Stomach (tissue), 9 donors: Measurements from ENCODE around the gene CTAGE1. TPM values are rescaled to one million over a fixed set of nuclear protein-coding genes. Genes with fewer than 3 reads are reported as not detected.

Source experiments
- DNase-seq, 2 donors: peaks; one replicate each; pipeline versions ENCODE4 v3.0.0 to v3.0.0-alpha.2; 2013 to 2019
- H3K27ac ChIP-seq, 5 donors: fragments of 200-600 bp in 4 of 5; sonication (generic) in 4 of 5; one replicate each; pipeline ENCODE4 v1.5.1; 2013 to 2019; ENCODE audit warnings: mild to moderate bottlenecking in 1 of 5, moderate library complexity in 1 of 5
- H3K27me3 ChIP-seq, 3 donors: fragments of 200-600 bp; sonication (generic); one replicate each; pipeline ENCODE4 v1.5.1; 2017 to 2019; ENCODE audit warnings: mixed run types in 1 of 3
- H3K36me3 ChIP-seq, 4 donors: fragments of 200-600 bp; sonication (generic); 1 replicate in 3 of 4; 2 replicates in 1 of 4; pipeline ENCODE4 v1.5.1; 2016 to 2019
- H3K4me1 ChIP-seq, 4 donors: fragments of 200-600 bp; sonication (generic); one replicate each; pipeline ENCODE4 v1.5.1; 2016 to 2019
- H3K4me3 ChIP-seq, 4 donors: fragments of 200-600 bp; sonication (generic) in 3 of 4; one replicate each; pipeline ENCODE4 v1.5.1; 2016 to 2019; ENCODE audit warnings: mild to moderate bottlenecking in 1 of 4
- H3K9me3 ChIP-seq, 4 donors: fragments of 200-600 bp; sonication (generic); one replicate each; pipeline ENCODE4 v1.5.1; 2016 to 2019
- CTCF ChIP-seq, 7 experiments: fragments of 450-650 bp in 4 of 7; fragments of 200-600 bp in 3 of 7; sonication (generic) in 3 of 7; IDR thresholded peaks; one replicate each; pipeline ENCODE4 v1.5.1; 2016 to 2019; ENCODE audit warnings: antibody characterized with exemption in 7 of 7, control low read depth in 2 of 7, mild to moderate bottlenecking in 1 of 7
- EP300 ChIP-seq: sonication (generic); formaldehyde crosslinking; IDR thresholded peaks from one replicate; pipeline ENCODE4 v1.6.1; 2017; ENCODE audit warnings: antibody characterized with exemption
- POLR2A ChIP-seq, 4 donors: fragments of 450-650 bp; IDR thresholded peaks; one replicate each; pipeline ENCODE4 v1.6.1; 2016; ENCODE audit warnings: antibody characterized with exemption in 4 of 4, control low read depth in 2 of 4, mild to moderate bottlenecking in 1 of 4, moderate library complexity in 1 of 4
- POLR2AphosphoS5 ChIP-seq, 3 donors: sonication (generic); formaldehyde crosslinking; IDR thresholded peaks; one replicate each; pipeline ENCODE4 v1.6.1; 2016; ENCODE audit warnings: antibody characterized with exemption in 3 of 3
- WGBS, 5 donors: extraction: QIAGEN DNeasy Blood & Tissue Kit in 3 of 5; methylation state at CpG; one replicate each; pipeline versions ENCODE4 v1.1.5 to v1.1.7; 2013 to 2018; 5-methylcytosine and 5-hydroxymethylcytosine counted together
- intact Hi-C: fragments of 100-400 bp; cut with DNase I; formaldehyde crosslinking; loops from one replicate; pipeline ENCODE4 v1.15.1; 2023; ENCODE audit warnings: low total_unique reads
- polyA plus RNA-seq, 3 donors: library from polyadenylated mRNA; stranded (reverse); fragments of 200-250 nt; gene quantifications; one replicate each; pipeline ENCODE4 v1.2.3, GENCODE V29; 2013
- total RNA-seq, 5 donors: library from RNA; depleted of rRNA; stranded (reverse); fragments of >200 nt; gene quantifications; one replicate each; pipeline versions ENCODE4 v1.1.0 to v1.2.3, GENCODE V29; 2014 to 2016
- donor health status: healthy with polysubstance abuse.
- donor health status: Bipolar disorder and iron deficiency.
- donor health status: healthy.

The CTAGE1 gene
- total and polyA plus RNA-seq, 8 donors: not detected

- no peak overlapping the region for H3K27ac ChIP-seq
- intact Hi-C loops: no loop called here
- H3K4me1 ChIP-seq: peaks cover 0 to 9% (median 0%) of the 10 kb centered on the region in 4 donors
- no peak for DNase-seq
- no peaks in the 10 kb centered on the region for H3K9me3 ChIP-seq
- no peaks in the 10 kb centered on the region for H3K36me3 ChIP-seq
- TF ChIP-seq POLR2A (IDR thresholded peaks at IDR 0.05): no peak
- TF ChIP-seq CTCF (IDR thresholded peaks at IDR 0.05): no peak
- TF ChIP-seq EP300: no peak
- TF ChIP-seq POLR2AphosphoS5 (IDR thresholded peaks at IDR 0.05): no peak
- H3K4me3 ChIP-seq: no peak overlapping the region
- H3K27me3 ChIP-seq: no peaks in the 10 kb centered on the region
Observed at GRCh38 chr18:22441638-22442037, 23.9 kb upstream of the CTAGE1 start.

- DNase-seq: no peak
- intact Hi-C loops: no loop called here
Observed at GRCh38 chr18:22439447-22439846, 21.7 kb upstream of the CTAGE1 start.

GRCh38 chr18:22436136-22436535, 18.4 kb upstream of the CTAGE1 start:
- Histone ChIP-seq H3K9me3 (no peaks in the 10 kb centered on the region), H3K27me3 (no peaks in the 10 kb centered on the region), H3K36me3 (no peaks in the 10 kb centered on the region), H3K4me1 (peaks cover 3 to 15% (median 9%) of the 10 kb centered on the region in 4 donors), H3K27ac (no peak overlapping the region), H3K4me3 (no peak overlapping the region)
- intact Hi-C loops: no loop called here
- 33 to 61% (median 55%) methylated on average over 4 of the region's 4 CpGs for WGBS, 5 donors
- no peak for DNase-seq
- TF ChIP-seq EP300 (no peak), POLR2A (IDR thresholded peaks at IDR 0.05) (no peak), POLR2AphosphoS5 (IDR thresholded peaks at IDR 0.05) (no peak), CTCF (IDR thresholded peaks at IDR 0.05) (no peak)

More at GRCh38 chr18:22439447-22439846, 21.7 kb upstream of the CTAGE1 start:
- H3K4me1 ChIP-seq: peaks cover 0 to 9% (median 0%) of the 10 kb centered on the region in 4 donors
- no peak overlapping the region for H3K27ac ChIP-seq
- no peak overlapping the region for H3K4me3 ChIP-seq
- H3K36me3 ChIP-seq: no peaks in the 10 kb centered on the region
- TF ChIP-seq POLR2A (IDR thresholded peaks at IDR 0.05): no peak
- no peak for TF ChIP-seq CTCF (IDR thresholded peaks at IDR 0.05)
- TF ChIP-seq EP300: no peak
- no peak for TF ChIP-seq POLR2AphosphoS5 (IDR thresholded peaks at IDR 0.05)
- no peaks in the 10 kb centered on the region for H3K27me3 ChIP-seq
- H3K9me3 ChIP-seq: no peaks in the 10 kb centered on the region

GRCh38 chr18:22434973-22435608, 17.4 kb upstream of the CTAGE1 start:
- TF ChIP-seq CTCF (IDR thresholded peaks at IDR 0.05) (no peak), EP300 (no peak), POLR2A (IDR thresholded peaks at IDR 0.05) (no peak), POLR2AphosphoS5 (IDR thresholded peaks at IDR 0.05) (no peak)
- DNase-seq: no peak
- Histone ChIP-seq H3K4me1 (peaks cover 3 to 15% (median 9%) of the 10 kb centered on the region in 4 donors), H3K36me3 (no peaks in the 10 kb centered on the region), H3K4me3 (no peak overlapping the region), H3K27ac (no peak overlapping the region), H3K9me3 (no peaks in the 10 kb centered on the region), H3K27me3 (no peaks in the 10 kb centered on the region)
- WGBS, 5 donors: 64 to 86% (median 82%) methylated on average over 5 of the region's 5 CpGs
- intact Hi-C loops: no loop called here
